GM12892 (cell line): ENCODE measurements around the gene ZFPM1.

Experiments
- POLR2A ChIP-seq: IDR thresholded peaks from 2 replicates; pipeline ENCODE4 v1.6.1; 2011; ENCODE audit warnings: low read depth, low read length, control low read depth
- TAF1 ChIP-seq: IDR thresholded peaks from 2 replicates; pipeline ENCODE4 v1.6.1; 2011; ENCODE audit warnings: low read depth, mild to moderate bottlenecking, control low read depth, low read length, borderline replicate concordance

- no peak for TF ChIP-seq POLR2A
- TF ChIP-seq TAF1: no peak
These were observed 37.7 kb upstream of the ZFPM1 start for GRCh38 chr16:88415381-88415705.
